AG08396 (cell line): ENCODE data around the gene ADH5.
"Not testable (repeated sequence)": the region's sequence is repeated elsewhere in the genome, so short reads cannot be mapped to it uniquely, and the experiment has no call there.

Experiments used
- DNase-seq: peaks from one replicate; pipeline ENCODE4 v3.0.0; 2012; ENCODE audit warnings: low spot score, mixed read lengths

Gene ADH5

GRCh38 chr4:99029018-99029735, 59.4 kb downstream of the ADH5 start:
- DNase-seq, result no peak

DNA sequence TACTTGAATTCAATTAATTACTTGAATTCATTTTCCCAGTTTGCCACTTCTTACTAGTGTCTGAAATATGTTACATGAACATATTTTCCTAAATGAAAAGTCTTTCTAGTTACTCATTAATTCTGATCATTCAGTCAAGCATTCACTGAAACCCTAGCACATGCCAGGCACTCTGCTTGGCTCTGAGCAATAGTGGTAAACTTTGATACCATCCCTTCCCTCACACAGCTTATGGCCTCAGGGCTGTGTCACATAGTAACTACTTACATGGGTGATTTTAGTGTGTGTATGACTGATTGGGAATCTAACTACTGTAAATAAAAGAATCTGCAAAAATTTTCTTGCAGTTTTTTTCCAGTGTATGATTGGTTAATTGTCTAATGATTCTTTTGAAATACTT, 60.4 kb downstream of the ADH5 start:
- no peak for DNase-seq

DNA sequence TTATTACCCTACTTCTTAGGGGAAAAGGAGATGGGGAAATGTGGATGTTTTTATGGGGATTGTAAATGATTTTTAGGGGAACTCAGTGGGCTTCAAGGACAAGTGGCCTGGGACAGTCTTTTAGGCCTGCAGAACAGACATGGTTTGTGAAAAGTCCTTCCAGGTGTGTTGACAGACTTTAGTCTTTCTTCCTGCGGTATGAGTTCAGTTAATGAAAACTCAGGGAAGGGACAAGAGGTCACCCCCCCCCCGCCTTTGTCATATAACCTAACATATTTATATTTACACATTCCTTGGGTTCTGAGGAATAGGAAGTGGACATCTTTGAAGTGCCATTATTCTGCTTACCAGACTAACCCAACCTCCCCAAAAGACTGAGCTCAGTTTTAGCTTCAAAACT, 61.3 kb downstream of the ADH5 start:
- no peak for DNase-seq

DNA sequence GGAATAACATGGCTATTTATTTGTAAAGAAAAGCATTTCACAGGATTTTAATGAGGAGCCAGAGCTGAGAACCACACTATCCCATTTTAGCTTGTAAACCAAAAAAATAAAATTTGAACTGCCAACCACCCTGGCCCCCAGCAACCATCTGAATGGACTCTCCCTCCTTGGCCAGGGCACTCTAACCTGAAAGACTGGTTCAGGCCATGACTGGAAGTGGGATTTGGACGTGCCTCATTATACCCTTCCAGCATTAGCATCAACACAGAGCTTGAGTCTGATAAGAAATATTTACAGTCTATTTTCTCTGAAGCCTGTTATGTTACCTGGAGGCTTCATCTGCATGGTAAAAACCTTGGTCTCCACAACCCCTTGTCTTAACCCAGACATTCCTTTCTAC, 63.1 kb downstream of the ADH5 start:
- DNase-seq, result no peak

GRCh38 chr4:99024481-99025275, 63.9 kb downstream of the ADH5 start:
- DNase-seq, result no peak

- DNase-seq, result not testable (repeated sequence)
These were observed 64.8 kb downstream of the ADH5 start for GRCh38 chr4:99023800-99024251.

DNA sequence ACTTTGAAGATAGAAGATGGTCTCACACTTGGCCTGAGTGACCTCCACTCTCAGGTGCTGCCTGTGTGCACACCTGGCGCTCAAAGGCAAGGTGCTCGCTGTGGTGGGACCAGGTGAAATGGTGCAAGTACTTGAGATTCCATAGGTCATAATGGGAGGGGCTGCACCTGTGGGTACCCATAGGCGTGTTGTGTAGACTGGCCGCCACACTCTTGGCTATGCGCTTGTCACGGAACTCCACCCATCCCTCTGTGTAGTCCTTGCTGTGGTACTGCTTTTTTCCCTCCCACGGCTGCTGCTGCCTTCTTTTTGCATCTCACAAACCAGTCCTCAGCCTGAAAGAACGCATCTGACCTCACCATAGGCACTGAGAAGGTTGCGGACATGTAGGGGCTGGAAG, 66.0 kb downstream of the ADH5 start:
- DNase-seq, result no peak

DNA sequence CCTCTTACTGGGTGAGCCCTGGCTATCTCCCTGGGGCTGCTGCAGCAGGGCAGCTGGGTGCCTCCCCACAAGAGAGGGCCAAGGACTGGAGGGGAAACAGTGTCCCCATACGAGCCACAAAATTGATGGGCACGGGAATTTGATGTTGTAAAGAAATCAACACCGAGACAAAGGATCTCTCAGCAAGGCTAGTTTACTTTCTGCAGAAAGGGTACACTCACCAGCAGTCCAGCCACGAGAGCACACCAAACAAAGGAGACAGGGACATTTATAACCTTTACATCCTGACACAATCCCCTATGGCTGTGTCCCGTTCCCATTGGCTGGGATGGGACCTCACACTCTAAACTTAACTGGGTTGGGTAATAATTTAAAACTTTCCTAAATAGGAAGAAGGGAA, 67.2 kb downstream of the ADH5 start:
- no peak for DNase-seq
